A673 (cell line): Measurements from ENCODE around the gene ASTN1.

Source experiments
- CTCF ChIP-seq: fragments of 300-800, 200-600 bp; sonication (generic); conservative IDR thresholded peaks from 2 replicates; pipeline ENCODE4 v1.5.1; 2017; ENCODE audit warnings: low read depth, mild to moderate bottlenecking, antibody characterized with exemption, low read length, moderate library complexity, mixed read lengths
- EZH2 ChIP-seq: fragments of 200-600 bp; sonication (generic); IDR thresholded peaks from 2 replicates; pipeline ENCODE4 v1.6.1; 2017; ENCODE audit warnings: borderline replicate concordance, low read depth, mild to moderate bottlenecking, mixed read lengths, antibody characterized with exemption, low read length; ENCODE audit not compliant: poor library complexity, severe bottlenecking

GRCh38 chr1:177010211-177010825 is 154.2 kb downstream of the ASTN1 start:
- TF ChIP-seq CTCF (no peak), EZH2 (no peak)
